Lung (tissue), 12 donors: ENCODE results near the gene BAG1. TPM values are rescaled to one million over a fixed set of nuclear protein-coding genes. Genes with fewer than 3 reads are reported as not detected.

Source experiments
- ATAC-seq: fragments of 200-7000 bp; cut with Tn5 transposase; one replicate; pipeline ENCODE4 v1.9.1; 2020; ENCODE audit warnings: moderate number of reproducible peaks; ENCODE audit not compliant: insufficient read depth, low FRiP score
- DNase-seq, 3 donors: peaks; one replicate each; pipeline ENCODE4 v3.0.0-alpha.2; 2013 to 2017
- H3K27ac ChIP-seq, 2 donors: one replicate each; pipeline ENCODE4 v1.5.1; 2013; ENCODE audit warnings: mild to moderate bottlenecking in 2 of 2, moderate library complexity in 2 of 2, control low read depth in 1 of 2, inconsistent platforms in 1 of 2, low read depth in 1 of 2, low read length in 1 of 2
- H3K27me3 ChIP-seq, 3 donors: one replicate each; pipeline ENCODE4 v1.5.1; 2013; ENCODE audit warnings: low read length in 2 of 3; ENCODE audit not compliant: control insufficient read depth in 3 of 3, insufficient read depth in 3 of 3
- H3K36me3 ChIP-seq, 4 donors: one replicate each; pipeline ENCODE4 v1.5.1; 2013; ENCODE audit warnings: low read length in 4 of 4, mild to moderate bottlenecking in 1 of 4, moderate library complexity in 1 of 4; ENCODE audit not compliant: control insufficient read depth in 4 of 4, insufficient read depth in 4 of 4
- H3K4me1 ChIP-seq, 5 donors: one replicate each; pipeline ENCODE4 v1.5.1; 2013; ENCODE audit warnings: low read length in 5 of 5, mild to moderate bottlenecking in 2 of 5, moderate library complexity in 1 of 5; ENCODE audit not compliant: control insufficient read depth in 5 of 5, insufficient read depth in 5 of 5
- H3K4me3 ChIP-seq: one replicate; pipeline ENCODE4 v1.5.1; 2013; ENCODE audit warnings: mild to moderate bottlenecking, control low read depth, moderate library complexity
- H3K9ac ChIP-seq, 2 donors: one replicate each; pipeline ENCODE4 v1.5.1; 2013; ENCODE audit warnings: low read length in 2 of 2, control low read depth in 1 of 2; ENCODE audit not compliant: insufficient read depth in 1 of 2
- H3K9me3 ChIP-seq, 4 donors: one replicate each; pipeline ENCODE4 v1.5.1; 2013; ENCODE audit warnings: low read length in 3 of 4, mild to moderate bottlenecking in 1 of 4, moderate library complexity in 1 of 4; ENCODE audit not compliant: control insufficient read depth in 4 of 4, insufficient read depth in 3 of 4
- CTCF ChIP-seq: IDR thresholded peaks from 2 replicates; pipeline ENCODE4 v1.5.1; 2012; ENCODE audit warnings: mild to moderate bottlenecking; ENCODE audit errors: control extremely low read depth, extremely low read depth
- WGBS, 2 donors: extraction: QIAGEN DNeasy Blood & Tissue Kit; methylation state at CpG; one replicate each; pipeline ENCODE4 v1.1.7; 2013; 5-methylcytosine and 5-hydroxymethylcytosine counted together
- polyA plus RNA-seq, 2 donors: library from polyadenylated mRNA; stranded (reverse); fragments of 200-250 nt; gene quantifications; one replicate each; pipeline ENCODE4 v1.2.1, GENCODE V29; 2013
- total RNA-seq, 2 donors: library from RNA; depleted of rRNA in 1 of 2; stranded (reverse); fragments of >200 nt in 1 of 2; gene quantifications; one replicate each; pipeline ENCODE4 v1.2.1, GENCODE V29; 2014 to 2021
- donor health status: control.
- donor health status: control.
- donor health status: Bipolar disorder and iron deficiency.
- donor health status: healthy.
- donor health status: DM: yes; HTN: yes; CAD: no.

BAG1 gene
- total and polyA plus RNA-seq, 4 donors = 84.1 to 135 (median 106) TPM

- 72 to 84% methylated on average over 9 of the region's 9 CpGs for WGBS, 2 donors
Measured at GRCh38 chr9:33244137-33244784, 20.2 kb downstream of the BAG1 start.

GRCh38 chr9:33242609-33243134, 21.8 kb downstream of the BAG1 start:
- no peak for ATAC-seq
- 73 to 80% methylated on average over 6 of the region's 6 CpGs for WGBS, 2 donors

More at GRCh38 chr9:33244137-33244784, 20.2 kb downstream of the BAG1 start:
- no peak overlapping the region for H3K27ac ChIP-seq
- DNase-seq (no peak), ATAC-seq (no peak)
- no peak overlapping the region for H3K4me3 ChIP-seq
- H3K27me3 ChIP-seq = peaks cover 0 to 16% (median 0%) of the 10 kb centered on the region in 3 donors
- H3K9ac ChIP-seq = no peak overlapping the region
- H3K9me3 ChIP-seq = no peaks in the 10 kb centered on the region
- H3K4me1 ChIP-seq = peaks cover 0 to 9% (median 3%) of the 10 kb centered on the region in 5 donors
- no peak for TF ChIP-seq CTCF
- peaks cover 0 to 7% (median 2%) of the 10 kb centered on the region in 4 donors for H3K36me3 ChIP-seq

GRCh38 chr9:33241298-33241697, 23.2 kb downstream of the BAG1 start:
- Histone ChIP-seq H3K27ac (no peak overlapping the region), H3K36me3 (no peaks in the 10 kb centered on the region), H3K4me1 (peaks cover 0 to 13% (median 3%) of the 10 kb centered on the region in 5 donors), H3K9ac (no peak overlapping the region), H3K27me3 (peaks cover 0 to 23% (median 0%) of the 10 kb centered on the region in 3 donors), H3K4me3 (no peak overlapping the region), H3K9me3 (no peaks in the 10 kb centered on the region)
- 74 to 76% methylated on average over 5 of the region's 5 CpGs for WGBS, 2 donors
- no peak for TF ChIP-seq CTCF
- DNase-seq = no peak
- no peak for ATAC-seq

More at GRCh38 chr9:33242609-33243134, 21.8 kb downstream of the BAG1 start:
- DNase-seq = peak in 1 of 3 donors; percentile 63
- TF ChIP-seq CTCF = no peak
- Histone ChIP-seq H3K9ac (no peak overlapping the region), H3K27ac (no peak overlapping the region), H3K4me3 (no peak overlapping the region), H3K9me3 (no peaks in the 10 kb centered on the region), H3K4me1 (peaks cover 0 to 13% (median 3%) of the 10 kb centered on the region in 5 donors), H3K36me3 (no peaks in the 10 kb centered on the region), H3K27me3 (peaks cover 0 to 16% (median 0%) of the 10 kb centered on the region in 3 donors)
